Measurements from ENCODE around the gene ACVR2A.

Gene ACVR2A

GRCh38 chr2:147855977-147856376 is 11.1 kb downstream of the ACVR2A start:
- DNase-seq: no peak

GRCh38 chr2:147860009-147860408 is 15.2 kb downstream of the ACVR2A start:
- no peak for DNase-seq

DNA sequence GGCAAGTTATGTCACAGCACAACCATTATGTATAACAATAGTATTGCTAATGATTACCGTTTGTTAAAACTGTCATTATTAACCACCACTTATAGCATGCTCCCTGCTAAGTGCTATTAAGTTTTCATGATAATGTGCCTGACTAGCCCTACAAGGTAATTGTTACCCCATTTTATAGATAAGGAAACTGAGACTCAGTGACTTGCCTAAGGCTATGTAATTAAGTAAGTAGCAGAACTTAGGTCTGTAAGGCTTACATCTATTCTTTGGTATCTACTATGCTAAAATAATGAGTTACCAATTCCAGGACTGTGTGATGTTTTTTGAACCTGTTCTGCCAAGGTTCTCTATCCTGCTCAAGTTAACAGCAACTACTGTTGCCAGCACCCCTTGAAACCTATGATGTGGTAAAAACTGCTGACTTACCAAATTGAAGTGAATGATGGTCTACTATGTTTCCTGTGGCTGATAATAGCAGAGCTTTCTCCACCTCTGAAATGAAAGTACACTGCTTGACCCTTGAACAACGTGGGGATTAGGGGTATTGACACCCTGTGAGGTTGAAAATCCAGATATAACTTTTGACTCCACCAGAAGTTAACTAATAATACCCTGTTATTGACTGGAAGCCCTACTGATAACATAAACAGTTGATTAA is 18.2 kb downstream of the ACVR2A start:
- no peak for DNase-seq

- no peak for DNase-seq
These were observed 19.0 kb downstream of the ACVR2A start for GRCh38 chr2:147863835-147864234.

- peak; percentile 5 for DNase-seq
These were observed 20.7 kb downstream of the ACVR2A start for GRCh38 chr2:147865560-147865959.

DNA sequence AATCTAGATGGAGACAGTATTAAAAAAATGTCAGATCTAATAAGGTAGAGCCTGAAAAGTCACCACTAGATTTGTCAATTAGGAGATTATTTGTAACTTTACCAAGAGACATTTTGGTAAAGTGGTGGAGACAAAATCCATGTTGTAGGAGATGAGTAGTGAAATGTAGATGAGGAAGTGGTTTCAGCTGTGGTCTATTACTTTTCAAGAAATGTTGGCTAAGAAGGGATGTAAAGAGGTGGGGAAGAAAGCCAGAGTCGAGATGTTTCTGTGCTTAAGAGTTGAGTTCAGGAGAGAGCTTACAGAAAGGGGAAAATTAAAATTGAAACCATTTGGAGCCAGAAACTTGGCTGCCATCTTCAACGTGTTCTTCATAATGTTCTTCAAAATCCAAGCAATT is 22.2 kb downstream of the ACVR2A start:
- peak; percentile 6 for DNase-seq

DNA sequence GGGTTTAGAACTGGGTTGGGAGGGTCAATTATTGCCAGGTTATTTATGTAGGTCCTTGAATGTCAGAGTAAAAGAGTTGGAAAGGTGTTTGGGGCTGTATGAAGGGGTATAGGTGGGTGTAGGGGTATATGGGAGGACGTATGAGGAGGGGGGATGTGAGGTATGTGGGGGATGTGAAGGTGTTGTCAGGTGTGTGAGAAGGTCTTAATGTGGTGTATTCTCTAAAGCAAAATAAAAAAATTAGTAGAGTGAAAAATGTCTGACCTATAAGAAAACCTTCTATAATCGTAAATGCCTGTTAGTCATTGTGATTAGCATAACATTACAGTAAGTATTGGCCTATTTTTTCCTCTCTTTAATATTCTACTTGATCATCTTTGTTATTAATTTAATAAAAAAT is 25.1 kb downstream of the ACVR2A start:
- no peak for DNase-seq

- DNase-seq: no peak
These were observed 28.1 kb downstream of the ACVR2A start for GRCh38 chr2:147872967-147873366.

GRCh38 chr2:147873859-147874483 is 29.1 kb downstream of the ACVR2A start:
- DNase-seq: no peak

GRCh38 chr2:147879846-147880245 is 35.0 kb downstream of the ACVR2A start:
- no peak for DNase-seq

- no peak for DNase-seq
These were observed 37.8 kb downstream of the ACVR2A start for GRCh38 chr2:147882631-147883030.

DNA sequence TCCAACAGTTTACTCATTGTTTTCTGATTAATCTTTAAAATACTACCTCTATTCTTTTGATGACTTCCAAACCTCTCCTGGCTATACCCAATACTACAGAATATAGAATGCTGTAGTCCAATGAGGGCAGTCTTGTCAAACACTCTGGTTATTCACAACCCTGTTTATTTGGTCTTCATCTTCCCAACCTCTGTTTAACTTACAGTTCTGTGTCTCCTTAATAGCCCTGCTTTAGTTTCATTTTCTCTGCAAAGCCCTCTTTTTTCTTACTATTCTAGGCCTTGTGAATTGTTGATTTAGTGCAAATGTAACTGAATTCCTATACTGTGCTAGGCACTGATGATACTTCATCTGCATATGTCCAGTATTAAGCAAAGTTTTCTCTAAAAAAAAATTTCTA is 40.0 kb downstream of the ACVR2A start:
- DNase-seq: no peak

GRCh38 chr2:147886136-147886535 is 41.3 kb downstream of the ACVR2A start:
- DNase-seq: no peak

DNA sequence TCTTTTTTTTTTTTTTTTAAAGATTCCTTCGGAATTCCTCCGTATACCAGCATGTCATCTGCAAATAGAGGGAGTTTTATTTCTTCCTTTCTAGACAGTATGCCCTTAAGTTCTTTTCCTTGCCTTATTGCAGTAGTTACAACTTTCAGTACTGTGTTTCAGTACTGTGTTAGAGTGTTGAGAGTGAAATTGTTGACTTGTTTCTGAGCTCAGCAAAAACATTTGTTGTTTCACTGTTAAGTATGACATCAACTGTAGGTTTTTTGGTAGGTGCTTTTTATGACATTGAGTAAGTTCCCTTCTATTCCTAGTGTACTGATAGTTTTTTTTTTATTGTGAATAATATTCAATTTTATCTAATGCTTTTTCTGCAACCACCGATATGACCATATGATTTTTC is 43.9 kb downstream of the ACVR2A start:
- DNase-seq: no peak

- DNase-seq: no peak
These were observed 59.2 kb downstream of the ACVR2A start for GRCh38 chr2:147904051-147904450.

GRCh38 chr2:147909178-147909577 is 64.3 kb downstream of the ACVR2A start:
- DNase-seq: no peak

DNA sequence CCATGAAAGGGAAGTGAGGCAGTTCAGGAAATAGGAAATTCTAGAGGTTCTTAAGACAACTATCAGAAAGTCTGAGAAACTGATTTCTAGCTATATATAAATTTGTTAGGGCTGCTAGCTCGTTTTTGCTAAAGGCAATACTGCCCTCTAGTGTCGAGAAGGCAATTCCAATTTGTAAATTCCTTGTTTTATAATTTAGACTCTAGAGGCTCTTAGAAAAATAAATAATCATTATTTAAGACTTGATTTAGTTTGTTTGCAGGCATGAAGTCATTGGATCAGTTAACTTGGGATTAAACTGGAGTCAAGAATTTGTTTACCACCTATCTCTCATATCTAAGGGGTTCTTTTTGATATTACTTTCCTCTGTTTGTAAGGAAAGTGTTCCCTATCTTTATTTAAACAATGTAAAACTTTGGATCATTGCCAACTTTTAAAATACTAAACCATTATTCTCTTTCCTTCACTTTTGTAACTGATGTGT is 66.2 kb downstream of the ACVR2A start:
- peak; percentile 65 for DNase-seq

DNA sequence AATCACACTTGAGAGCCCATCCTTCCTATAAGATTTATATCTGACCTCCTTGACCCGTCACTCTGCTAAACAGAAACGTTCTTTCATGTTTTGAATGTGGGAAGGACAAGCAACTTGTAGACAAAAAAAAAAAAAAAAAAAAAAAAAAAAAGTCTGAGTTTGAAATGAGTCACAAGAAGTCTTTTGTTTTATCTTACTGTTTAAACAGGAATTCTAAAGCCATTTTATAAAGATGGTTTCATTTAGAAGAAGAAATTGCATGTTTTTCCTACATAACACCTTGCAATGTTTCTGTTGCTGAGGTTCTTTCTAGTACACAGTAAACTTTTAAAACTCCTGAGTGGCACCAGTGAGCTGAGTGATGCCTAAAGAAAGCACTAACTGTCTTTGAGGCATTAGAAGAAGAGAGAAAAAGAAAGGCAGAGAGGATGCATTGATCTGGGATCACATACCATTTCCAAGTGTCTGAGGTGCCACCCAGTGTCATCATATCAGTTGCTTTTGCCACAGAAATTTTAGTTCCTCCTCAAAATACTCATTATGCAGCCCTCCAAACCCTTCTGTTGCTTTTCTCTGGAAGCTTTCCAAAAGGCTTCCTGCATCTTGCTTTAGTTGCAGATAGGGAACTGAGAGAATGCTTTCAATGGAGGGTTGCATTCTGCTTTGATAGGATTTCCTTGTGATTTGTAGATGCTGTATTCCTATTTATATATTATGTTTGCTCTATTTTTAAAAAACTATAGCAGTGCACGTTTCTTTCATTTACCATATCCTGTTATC is 69.1 kb downstream of the ACVR2A start:
- DNase-seq: no peak

GRCh38 chr2:147916067-147916466 is 71.2 kb downstream of the ACVR2A start:
- DNase-seq: no peak

- DNase-seq: no peak
These were observed 71.9 kb downstream of the ACVR2A start for GRCh38 chr2:147916723-147917122.

GRCh38 chr2:147917161-147917560 is 72.3 kb downstream of the ACVR2A start:
- no peak for DNase-seq

DNA sequence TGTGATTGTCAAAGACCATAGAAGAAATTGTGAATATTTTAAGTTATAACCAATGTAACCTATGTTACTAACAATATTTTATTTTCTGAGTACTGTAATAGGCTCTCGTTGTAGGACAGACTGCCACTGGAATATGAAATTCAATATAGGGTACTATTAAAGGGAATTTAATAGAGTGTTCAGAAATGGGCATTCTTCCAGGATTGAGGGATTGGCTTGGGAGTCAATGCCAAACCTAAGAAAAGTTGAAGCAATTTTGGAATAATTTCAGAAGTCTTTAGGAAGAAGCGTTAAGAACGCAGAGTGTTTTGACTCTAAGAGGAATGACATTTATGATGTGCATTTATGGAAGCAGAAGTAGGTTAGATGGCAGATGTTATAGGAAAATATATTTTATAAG is 79.0 kb downstream of the ACVR2A start:
- no peak for DNase-seq

- no peak for DNase-seq
These were observed 79.8 kb downstream of the ACVR2A start for GRCh38 chr2:147924647-147925046.

- DNase-seq: no peak
These were observed 81.1 kb downstream of the ACVR2A start for GRCh38 chr2:147925886-147926285.

All from fibroblast of skin of scalp (primary cell).